H9 (cell line): ENCODE data around the gene CHIT1. TPM values are rescaled to one million over a fixed set of nuclear protein-coding genes. Genes with fewer than 3 reads are reported as not detected.

Experiments used
- DNase-seq: peaks from one replicate; pipeline ENCODE4 v3.0.0-alpha.2; 2017
- H2AFZ ChIP-seq: one replicate; pipeline ENCODE4 v1.6.1; 2013; ENCODE audit warnings: mild to moderate bottlenecking, low read length, control low read depth, moderate library complexity
- H2AK5ac ChIP-seq: 2 replicates; pipeline ENCODE4 v1.6.1; 2013; ENCODE audit warnings: low read length, control low read depth, mixed read lengths; ENCODE audit not compliant: insufficient read length
- H2BK120ac ChIP-seq: one replicate; pipeline ENCODE4 v1.6.1; 2013; ENCODE audit warnings: low read depth, mild to moderate bottlenecking, low read length, control low read depth, inconsistent platforms; ENCODE audit not compliant: poor library complexity, severe bottlenecking
- H2BK12ac ChIP-seq: 2 replicates; pipeline ENCODE4 v1.6.1; 2013; ENCODE audit warnings: low read length, control low read depth, mixed read lengths, low read depth; ENCODE audit not compliant: insufficient read length
- H2BK15ac ChIP-seq: 2 replicates; pipeline ENCODE4 v1.6.1; 2013; ENCODE audit warnings: low read depth, low read length, control low read depth
- H2BK20ac ChIP-seq: one replicate; pipeline ENCODE4 v1.6.1; 2013; ENCODE audit warnings: low read depth, mild to moderate bottlenecking, low read length, control low read depth, inconsistent platforms; ENCODE audit not compliant: poor library complexity, severe bottlenecking
- H2BK5ac ChIP-seq: 2 replicates; pipeline ENCODE4 v1.6.1; 2013; ENCODE audit warnings: low read length, control low read depth, mixed read lengths; ENCODE audit not compliant: insufficient read length
- H3K14ac ChIP-seq: 2 replicates; pipeline ENCODE4 v1.6.1; 2013; ENCODE audit warnings: low read length, control low read depth; ENCODE audit not compliant: insufficient read depth
- H3K18ac ChIP-seq: 2 replicates; pipeline ENCODE4 v1.6.1; 2013; ENCODE audit warnings: low read depth, mild to moderate bottlenecking, mixed read lengths, low read length, control low read depth; ENCODE audit not compliant: insufficient read length
- H3K23ac ChIP-seq: 2 replicates; pipeline ENCODE4 v1.6.1; 2013; ENCODE audit warnings: low read length, control low read depth, mixed read lengths, low read depth; ENCODE audit not compliant: insufficient read length
- H3K23me2 ChIP-seq: 2 replicates; pipeline ENCODE4 v1.6.1; 2013; ENCODE audit warnings: low read depth, mild to moderate bottlenecking, mixed read lengths, low read length, control low read depth; ENCODE audit not compliant: insufficient read length, poor library complexity, severe bottlenecking
- H3K27ac ChIP-seq: 2 replicates; pipeline ENCODE4 v1.5.1; 2013; ENCODE audit warnings: low read length, control low read depth, mixed read lengths, low read depth; ENCODE audit not compliant: insufficient read length
- H3K27me3 ChIP-seq: 2 replicates; pipeline ENCODE4 v1.6.1; 2013; ENCODE audit warnings: low read length, control low read depth, inconsistent platforms; ENCODE audit not compliant: insufficient read depth
- H3K4ac ChIP-seq: 2 replicates; pipeline ENCODE4 v1.6.1; 2013; ENCODE audit warnings: low read depth, mild to moderate bottlenecking, control low read depth, inconsistent platforms, low read length, moderate library complexity
- H3K4me1 ChIP-seq: 2 replicates; pipeline ENCODE4 v1.6.1; 2013; ENCODE audit warnings: low read length, control low read depth, inconsistent platforms; ENCODE audit not compliant: insufficient read depth
- H3K4me2 ChIP-seq: 2 replicates; pipeline ENCODE4 v1.6.1; 2013; ENCODE audit warnings: low read length, control low read depth, mixed read lengths; ENCODE audit not compliant: insufficient read length, insufficient read depth
- H3K56ac ChIP-seq: 2 replicates; pipeline ENCODE4 v1.6.1; 2013; ENCODE audit warnings: low read depth, mild to moderate bottlenecking, mixed read lengths, low read length, control low read depth; ENCODE audit not compliant: insufficient read length
- H3K79me1 ChIP-seq: 2 replicates; pipeline ENCODE4 v1.6.1; 2013; ENCODE audit warnings: low read depth, mild to moderate bottlenecking, moderate library complexity, low read length, control low read depth, inconsistent platforms; ENCODE audit not compliant: insufficient read depth, poor library complexity, severe bottlenecking
- H3K79me2 ChIP-seq: 2 replicates; pipeline ENCODE4 v1.6.1; 2013; ENCODE audit warnings: low read length, control low read depth, inconsistent platforms; ENCODE audit not compliant: insufficient read depth
- H3K9ac ChIP-seq: 2 replicates; pipeline ENCODE4 v1.6.1; 2013; ENCODE audit warnings: low read length, control low read depth, mixed read lengths; ENCODE audit not compliant: insufficient read length; ENCODE audit errors: extremely low read depth
- H3K9me3 ChIP-seq: one replicate; pipeline ENCODE4 v1.6.1; 2013; ENCODE audit warnings: low read depth, low read length, inconsistent platforms; ENCODE audit not compliant: control insufficient read depth
- H3T11ph ChIP-seq: one replicate; pipeline ENCODE4 v1.6.1; 2013; ENCODE audit warnings: mild to moderate bottlenecking, low read length, control low read depth, inconsistent platforms
- H4K20me1 ChIP-seq: one replicate; pipeline ENCODE4 v1.6.1; 2013; ENCODE audit not compliant: control insufficient read depth, insufficient read length, insufficient read depth
- H4K5ac ChIP-seq: 2 replicates; pipeline ENCODE4 v1.6.1; 2013; ENCODE audit warnings: low read depth, mild to moderate bottlenecking, mixed read lengths, low read length, control low read depth; ENCODE audit not compliant: insufficient read length
- H4K8ac ChIP-seq: replicated peaks from 2 replicates; pipeline ENCODE4 v1.6.1; 2013; ENCODE audit warnings: low read length, control low read depth, mixed read lengths, low read depth; ENCODE audit not compliant: insufficient read length
- H4K91ac ChIP-seq: 2 replicates; pipeline ENCODE4 v1.6.1; 2013; ENCODE audit warnings: low read depth, mild to moderate bottlenecking, moderate library complexity, mixed read lengths, low read length, control low read depth; ENCODE audit not compliant: insufficient read length
- H3K27ac Mint-ChIP-seq, 3 experiments: 2 replicates in 2 of 3; 3 replicates in 1 of 3; pipeline ENCODE4 v1.8.0; 2020 to 2021; ENCODE audit warnings: mixed read lengths in 3 of 3, mild to moderate bottlenecking in 1 of 3, moderate library complexity in 1 of 3
- H3K27me3 Mint-ChIP-seq: 2 replicates; pipeline ENCODE4 v1.8.0; 2021; ENCODE audit warnings: low read depth, mild to moderate bottlenecking, moderate library complexity, mixed read lengths
- H3K36me3 Mint-ChIP-seq, 3 experiments: 2 replicates in 2 of 3; 3 replicates in 1 of 3; pipeline ENCODE4 v1.8.0; 2020 to 2021; ENCODE audit warnings: low read depth in 3 of 3, mixed read lengths in 3 of 3; ENCODE audit not compliant: insufficient read depth in 1 of 3
- H3K4me1 Mint-ChIP-seq, 2 experiments: 2 replicates each; pipeline ENCODE4 v1.8.0; 2020; ENCODE audit warnings: mixed read lengths in 2 of 2
- H3K4me3 Mint-ChIP-seq, 2 experiments: 2 replicates in 1 of 2; 3 replicates in 1 of 2; pipeline ENCODE4 v1.8.0; 2020 to 2021; ENCODE audit warnings: mild to moderate bottlenecking in 2 of 2, mixed read lengths in 2 of 2, moderate library complexity in 1 of 2
- H3K9me3 Mint-ChIP-seq, 2 experiments: 2 replicates in 1 of 2; 3 replicates in 1 of 2; pipeline ENCODE4 v1.8.0; 2020; ENCODE audit warnings: mild to moderate bottlenecking in 2 of 2, mixed read lengths in 2 of 2, moderate library complexity in 1 of 2
- total RNA-seq: library from RNA; stranded (reverse); gene quantifications from 2 replicates; pipeline ENCODE4 v1.2.1, GENCODE V29; 2021
- TF ChIP-seq, protein P1 (sequence below): fragments of 200-600 bp; sonication (generic); conservative IDR thresholded peaks from 3 replicates; pipeline ENCODE4 v1.8.0; 2021; ENCODE audit warnings: antibody characterized with exemption, mild to moderate bottlenecking

Gene CHIT1
- total RNA-seq, 1 experiment from 2014 or later = not detected

DNA sequence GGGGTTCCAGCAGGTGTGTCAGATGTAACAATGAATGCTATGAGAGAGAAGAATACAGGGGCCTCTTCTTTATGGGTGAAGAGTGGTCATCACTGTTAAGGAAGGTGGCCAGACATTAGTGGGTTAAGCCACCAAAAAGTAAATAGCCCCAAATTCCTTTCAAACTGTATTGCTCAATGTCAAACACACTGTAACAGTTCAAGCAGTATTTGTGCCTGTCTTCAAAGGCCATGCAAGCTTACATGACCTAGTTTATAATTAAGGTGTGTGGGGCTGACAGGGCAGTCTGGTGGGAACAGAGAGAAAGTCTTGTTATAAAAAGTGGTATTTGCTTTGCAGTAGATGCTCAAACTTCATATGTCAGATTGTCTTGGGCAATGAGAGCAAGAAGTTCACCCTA, 18.5 kb downstream of the CHIT1 start:
- Histone ChIP-seq H4K5ac (no peak overlapping the region), H4K20me1 (no peaks in the 10 kb centered on the region), H2BK12ac (no peak overlapping the region), H3K79me1 (no peaks in the 10 kb centered on the region), H3K23me2 (no peaks in the 10 kb centered on the region), H3K27ac (no peak overlapping the region), H3K27me3 (no peaks in the 10 kb centered on the region), H3K79me2 (no peaks in the 10 kb centered on the region), H3K9ac (no peak overlapping the region), H2AK5ac (no peak overlapping the region), H2AFZ (no peak overlapping the region), H4K91ac (no peak overlapping the region), H3K4me1 (no peaks in the 10 kb centered on the region), H2BK20ac (no peak overlapping the region), H3T11ph (no peak overlapping the region), H3K56ac (no peak overlapping the region), H3K4ac (no peak overlapping the region), H2BK120ac (no peak overlapping the region), H2BK5ac (no peak overlapping the region), H3K9me3 (no peaks in the 10 kb centered on the region), H3K23ac (no peak overlapping the region), H3K14ac (no peak overlapping the region), H4K8ac (no peak overlapping the region), H3K4me2 (no peak overlapping the region), H3K18ac (no peak overlapping the region), H2BK15ac (no peak overlapping the region)
- Mint-ChIP-seq H3K36me3 (no peaks in the 10 kb centered on the region; a peak in 1 of 7 replicates), H3K4me3 (no peak overlapping the region), H3K27me3 (peaks cover 6% of the 10 kb centered on the region), H3K27ac (no peak overlapping the region), H3K4me1 (peaks cover 8 to 14% of the 10 kb centered on the region in 2 experiments), H3K9me3 (no peaks in the 10 kb centered on the region)
- DNase-seq = no peak
- TF ChIP-seq, protein P1, sequence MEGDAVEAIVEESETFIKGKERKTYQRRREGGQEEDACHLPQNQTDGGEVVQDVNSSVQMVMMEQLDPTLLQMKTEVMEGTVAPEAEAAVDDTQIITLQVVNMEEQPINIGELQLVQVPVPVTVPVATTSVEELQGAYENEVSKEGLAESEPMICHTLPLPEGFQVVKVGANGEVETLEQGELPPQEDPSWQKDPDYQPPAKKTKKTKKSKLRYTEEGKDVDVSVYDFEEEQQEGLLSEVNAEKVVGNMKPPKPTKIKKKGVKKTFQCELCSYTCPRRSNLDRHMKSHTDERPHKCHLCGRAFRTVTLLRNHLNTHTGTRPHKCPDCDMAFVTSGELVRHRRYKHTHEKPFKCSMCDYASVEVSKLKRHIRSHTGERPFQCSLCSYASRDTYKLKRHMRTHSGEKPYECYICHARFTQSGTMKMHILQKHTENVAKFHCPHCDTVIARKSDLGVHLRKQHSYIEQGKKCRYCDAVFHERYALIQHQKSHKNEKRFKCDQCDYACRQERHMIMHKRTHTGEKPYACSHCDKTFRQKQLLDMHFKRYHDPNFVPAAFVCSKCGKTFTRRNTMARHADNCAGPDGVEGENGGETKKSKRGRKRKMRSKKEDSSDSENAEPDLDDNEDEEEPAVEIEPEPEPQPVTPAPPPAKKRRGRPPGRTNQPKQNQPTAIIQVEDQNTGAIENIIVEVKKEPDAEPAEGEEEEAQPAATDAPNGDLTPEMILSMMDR = no peak
